Mesenteric fat pad (tissue), 1 donor: Measurements from ENCODE around the gene SNAP91. TPM values are rescaled to one million over a fixed set of nuclear protein-coding genes. Genes with fewer than 3 reads are reported as not detected.

Experiments used
- DNase-seq: peaks from one replicate; pipeline ENCODE4 v3.0.0-alpha.2; 2020; ENCODE audit warnings: low spot score
- total RNA-seq: library from RNA; stranded (reverse); fragmentation: NEBNext Ultra II Directional; extraction: Animal tissue kit (Norgen Biotek cat#: 25700); gene quantifications from one replicate; pipeline ENCODE4 v1.2.1, GENCODE V29; 2021
- donor health status: DM: yes; HTN: yes; CAD: no.

SNAP91 gene
- total RNA-seq, 1 donor from 2014 or later: 0.48 TPM

GRCh38 chr6:83546636-83547035, 162.3 kb downstream of the SNAP91 start:
- DNase-seq: no peak

GRCh38 chr6:83539678-83540077, 169.2 kb downstream of the SNAP91 start:
- no peak for DNase-seq

GRCh38 chr6:83536647-83537589, 172.0 kb downstream of the SNAP91 start:
- DNase-seq: no peak

GRCh38 chr6:83536034-83536646, 172.8 kb downstream of the SNAP91 start:
- DNase-seq: no peak

- DNase-seq: no peak
Observed at GRCh38 chr6:83518816-83519480, 190.0 kb downstream of the SNAP91 start.

GRCh38 chr6:83517500-83517899, 191.4 kb downstream of the SNAP91 start:
- no peak for DNase-seq

GRCh38 chr6:83514866-83515466, 193.9 kb downstream of the SNAP91 start:
- DNase-seq: no peak

GRCh38 chr6:83514466-83514865, 194.4 kb downstream of the SNAP91 start:
- DNase-seq: no peak

GRCh38 chr6:83511901-83512681, 196.8 kb downstream of the SNAP91 start, which contains the start of gene PRSS35:
Gene PRSS35, plus strand, starts transcription at chr6:83512534. Its CDS starts 10,908 bp downstream, at chr6:83523442.
- no peak for DNase-seq

GRCh38 chr6:83511266-83511665, 197.6 kb downstream of the SNAP91 start:
- no peak for DNase-seq

- no peak for DNase-seq
Observed at GRCh38 chr6:83510791-83511190, 198.1 kb downstream of the SNAP91 start.

- no peak for DNase-seq
Observed at GRCh38 chr6:83509441-83509840, 199.5 kb downstream of the SNAP91 start.

GRCh38 chr6:83505356-83505755, 203.5 kb downstream of the SNAP91 start:
- DNase-seq: no peak

Other genes with a start within 250 kb of the SNAP91 start
- gene PRSS35, start 196.6 kb downstream of the SNAP91 start, total RNA-seq: 0.26 TPM
- not detected for gene RIPPLY2, start 144.3 kb upstream of the SNAP91 start, total RNA-seq
- 24.6 TPM for gene CYB5R4, start 150.6 kb upstream of the SNAP91 start, total RNA-seq